Measurements from ENCODE around the gene RBM47.

RBM47 gene

DNA sequence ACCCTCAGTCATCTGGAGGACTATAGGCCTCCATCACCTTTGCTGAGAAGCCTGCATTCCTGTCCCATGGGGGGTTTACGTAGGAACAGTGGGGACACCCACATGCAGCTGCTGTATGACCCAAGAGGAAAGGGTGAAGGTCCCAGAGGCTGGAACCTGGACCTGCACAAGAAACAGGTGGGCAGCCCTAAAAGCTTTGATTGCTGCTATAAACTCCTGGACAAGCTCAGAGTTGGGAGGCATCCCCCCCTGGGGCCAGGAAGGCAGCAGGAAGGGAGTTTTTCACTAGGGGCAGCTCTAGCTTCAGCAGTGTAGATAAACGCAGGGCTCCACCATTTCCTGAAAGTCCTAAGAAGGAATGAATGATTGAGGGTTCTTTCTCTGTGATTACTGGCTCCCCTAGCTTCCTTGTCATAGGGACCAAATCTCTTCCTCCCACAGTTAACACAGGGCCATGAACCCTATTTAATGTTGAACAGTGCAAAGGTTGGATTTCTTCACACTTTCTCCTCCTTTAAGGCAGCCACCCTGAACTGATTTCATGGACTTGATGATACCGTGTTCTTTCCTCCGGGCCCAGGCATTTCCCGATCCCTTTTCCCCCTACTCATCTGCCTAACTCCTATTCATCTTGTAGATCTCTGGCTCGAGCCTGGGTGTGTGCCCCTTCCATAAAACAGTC is 210.3 kb downstream of the RBM47 start:
- TF ChIP-seq, protein P1, sequence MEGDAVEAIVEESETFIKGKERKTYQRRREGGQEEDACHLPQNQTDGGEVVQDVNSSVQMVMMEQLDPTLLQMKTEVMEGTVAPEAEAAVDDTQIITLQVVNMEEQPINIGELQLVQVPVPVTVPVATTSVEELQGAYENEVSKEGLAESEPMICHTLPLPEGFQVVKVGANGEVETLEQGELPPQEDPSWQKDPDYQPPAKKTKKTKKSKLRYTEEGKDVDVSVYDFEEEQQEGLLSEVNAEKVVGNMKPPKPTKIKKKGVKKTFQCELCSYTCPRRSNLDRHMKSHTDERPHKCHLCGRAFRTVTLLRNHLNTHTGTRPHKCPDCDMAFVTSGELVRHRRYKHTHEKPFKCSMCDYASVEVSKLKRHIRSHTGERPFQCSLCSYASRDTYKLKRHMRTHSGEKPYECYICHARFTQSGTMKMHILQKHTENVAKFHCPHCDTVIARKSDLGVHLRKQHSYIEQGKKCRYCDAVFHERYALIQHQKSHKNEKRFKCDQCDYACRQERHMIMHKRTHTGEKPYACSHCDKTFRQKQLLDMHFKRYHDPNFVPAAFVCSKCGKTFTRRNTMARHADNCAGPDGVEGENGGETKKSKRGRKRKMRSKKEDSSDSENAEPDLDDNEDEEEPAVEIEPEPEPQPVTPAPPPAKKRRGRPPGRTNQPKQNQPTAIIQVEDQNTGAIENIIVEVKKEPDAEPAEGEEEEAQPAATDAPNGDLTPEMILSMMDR (IDR thresholded peaks at IDR 0.05), result no peak

DNA sequence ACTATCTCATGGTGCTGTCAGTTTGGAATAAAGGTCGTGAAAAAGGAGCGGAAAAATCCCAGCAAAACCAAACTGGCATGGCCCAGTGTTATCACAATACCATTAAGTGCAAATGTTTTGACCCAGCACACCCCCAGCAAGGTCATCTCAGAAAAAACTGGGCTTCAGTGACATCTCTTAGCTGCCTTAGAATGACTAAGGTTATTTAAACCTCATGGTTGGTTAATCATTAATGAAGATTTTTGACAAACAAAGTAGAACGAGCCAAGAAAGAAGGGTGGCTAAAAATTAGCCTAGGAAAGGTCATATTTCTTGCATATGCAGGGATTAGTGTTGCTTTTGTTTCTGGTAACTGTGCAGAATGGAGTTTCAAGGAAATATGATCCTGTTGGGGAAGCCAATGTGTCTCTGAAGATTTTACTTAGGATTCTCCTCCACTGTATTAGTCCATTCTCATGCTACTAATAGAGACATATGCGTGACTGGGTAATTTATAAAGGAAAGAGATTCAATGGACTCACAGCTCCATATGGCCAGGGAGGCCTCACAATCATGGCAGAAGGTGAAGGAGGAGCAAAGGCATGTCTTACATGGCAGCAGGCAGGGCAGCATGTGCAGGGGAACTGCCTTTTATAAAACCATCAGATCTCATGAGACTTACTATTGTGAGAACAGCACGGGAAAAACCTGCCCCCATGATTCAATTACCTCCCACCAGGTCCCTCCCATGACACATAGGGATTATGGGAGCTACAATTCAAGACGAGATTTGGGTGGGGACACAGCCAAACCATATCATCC is 211.0 kb downstream of the RBM47 start:
- TF ChIP-seq, protein P1 (IDR thresholded peaks at IDR 0.05), result no peak

DNA sequence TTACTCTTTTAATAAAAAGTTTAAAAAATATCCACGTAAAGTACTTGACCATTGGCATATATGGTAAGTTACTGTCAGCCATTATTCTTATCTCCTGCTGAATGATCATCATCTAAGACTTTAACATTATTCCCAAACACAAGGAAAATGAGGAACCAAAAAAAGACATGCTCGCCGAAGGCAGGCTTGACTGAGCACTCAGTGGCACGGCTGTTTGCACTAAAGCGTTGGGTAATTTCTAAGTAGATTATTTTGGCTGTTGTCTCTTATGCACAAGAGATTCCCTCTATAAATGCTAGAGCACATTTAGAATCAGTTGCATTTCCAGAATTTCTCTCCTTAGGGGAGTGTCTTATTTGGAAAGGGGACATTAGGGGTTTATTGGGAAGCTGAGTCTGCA is 211.7 kb downstream of the RBM47 start:
- TF ChIP-seq, protein P1 (IDR thresholded peaks at IDR 0.05), result no peak

DNA sequence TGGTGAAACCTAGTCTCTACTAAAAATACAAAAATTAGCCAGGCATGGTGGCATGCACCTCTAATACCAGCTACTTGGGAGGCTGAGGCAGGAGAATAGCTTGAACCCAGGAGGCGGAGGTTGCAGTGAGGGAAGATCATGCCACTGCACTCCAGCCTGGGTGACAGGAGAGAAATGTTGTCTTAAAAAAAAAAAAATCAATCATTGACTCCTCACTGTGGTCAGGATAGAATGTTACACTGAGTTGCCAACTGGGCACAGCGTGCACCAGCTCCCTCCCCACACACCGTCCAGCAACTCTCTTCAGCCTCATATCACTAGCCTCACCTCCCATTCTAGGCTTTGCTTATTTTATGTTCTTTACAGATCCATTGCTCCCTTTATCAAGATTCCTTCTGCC is 215.0 kb downstream of the RBM47 start:
- TF ChIP-seq, protein P1 (IDR thresholded peaks at IDR 0.05), result no peak

DNA sequence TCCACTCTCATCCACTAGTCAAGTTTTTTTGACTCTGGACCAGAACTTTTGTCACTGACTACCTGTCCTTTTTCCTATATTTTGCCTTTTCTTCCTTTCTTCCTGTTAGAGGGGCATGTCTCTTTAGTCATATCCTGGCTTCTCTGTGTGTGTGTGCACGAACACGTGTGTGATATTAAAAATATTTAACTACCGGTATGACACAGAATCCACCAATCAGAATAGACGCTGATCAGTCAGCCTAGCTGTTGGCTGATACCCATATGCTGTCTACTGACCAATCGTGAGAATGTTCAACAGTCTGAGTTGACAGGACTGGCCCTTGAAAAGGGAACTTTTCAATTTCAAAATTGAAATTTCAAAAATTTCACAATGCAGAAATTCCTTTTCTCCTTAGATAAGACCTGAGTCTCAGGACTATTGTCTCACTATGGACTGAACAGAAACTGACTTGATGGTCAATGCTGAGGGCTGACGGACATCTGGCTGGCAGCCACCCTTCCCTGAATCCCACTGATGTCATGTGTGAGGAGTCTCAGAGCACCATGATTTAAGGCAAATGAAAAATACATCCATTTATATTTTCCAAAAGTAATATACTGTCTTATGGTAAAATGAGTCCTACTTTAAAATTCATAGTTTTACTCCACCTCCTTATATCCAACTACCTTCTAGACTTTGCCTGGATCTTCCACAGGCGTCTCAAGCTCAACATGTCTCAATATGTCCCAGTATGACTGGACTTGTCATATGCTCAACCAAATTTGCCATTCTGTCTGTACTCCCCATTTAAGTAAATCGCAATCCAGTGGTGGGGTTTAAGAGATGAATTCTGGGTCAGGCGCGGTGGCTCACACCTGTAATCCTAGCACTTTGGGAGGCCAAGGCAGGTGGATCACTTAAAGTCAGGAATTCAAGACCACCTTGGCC is 216.5 kb downstream of the RBM47 start:
- TF ChIP-seq, protein P1 (IDR thresholded peaks at IDR 0.05), result no peak

DNA sequence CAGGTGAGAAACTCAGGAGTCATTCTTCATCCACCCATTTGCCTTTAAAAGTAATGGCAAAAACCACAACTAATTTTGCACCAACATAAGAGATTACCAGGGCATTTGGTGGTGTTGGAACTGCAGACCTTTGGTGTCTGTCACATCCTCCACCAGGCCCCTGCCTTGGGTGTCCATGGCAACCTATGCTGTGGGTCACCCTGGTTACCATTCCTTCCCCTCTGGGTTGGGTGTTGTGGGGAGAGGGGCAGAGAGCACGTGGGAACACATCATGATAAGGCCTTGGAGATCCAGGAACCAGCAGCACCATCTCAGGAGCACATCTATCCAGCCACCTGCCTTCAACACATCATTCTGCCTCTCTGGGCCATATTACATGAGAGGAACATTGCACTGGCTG is 217.3 kb downstream of the RBM47 start:
- TF ChIP-seq, protein P1 (IDR thresholded peaks at IDR 0.05), result no peak

DNA sequence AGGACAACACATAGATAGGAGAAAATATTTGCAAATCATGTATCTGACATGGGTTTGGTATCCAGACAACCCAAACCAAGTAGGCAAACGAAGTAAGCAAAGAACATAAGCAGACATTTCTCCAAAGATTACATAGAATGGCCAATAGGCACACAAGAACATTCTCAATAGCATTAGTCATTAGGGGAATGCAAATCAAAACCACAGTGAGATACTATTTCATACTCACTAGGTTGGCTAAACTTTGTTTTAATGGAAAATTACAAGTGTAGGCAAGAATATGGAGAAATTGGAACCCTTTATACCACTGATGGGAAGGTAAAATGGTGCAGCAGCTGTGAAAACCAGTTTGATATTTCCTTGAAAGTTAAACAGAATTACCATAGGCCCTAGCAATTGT is 219.8 kb downstream of the RBM47 start:
- TF ChIP-seq, protein P1 (IDR thresholded peaks at IDR 0.05), result no peak

All from LNCAP (cell line).